GM12873 (cell line): ENCODE data around the gene LIPA.

Experiments used
- TF ChIP-seq, protein P1 (sequence below): IDR thresholded peaks from 2 replicates; pipeline ENCODE4 v1.5.1; 2012; ENCODE audit warnings: low read depth, mild to moderate bottlenecking, moderate library complexity, low read length, control low read depth; ENCODE audit not compliant: insufficient read depth; ENCODE audit errors: missing control alignments

LIPA gene

DNA sequence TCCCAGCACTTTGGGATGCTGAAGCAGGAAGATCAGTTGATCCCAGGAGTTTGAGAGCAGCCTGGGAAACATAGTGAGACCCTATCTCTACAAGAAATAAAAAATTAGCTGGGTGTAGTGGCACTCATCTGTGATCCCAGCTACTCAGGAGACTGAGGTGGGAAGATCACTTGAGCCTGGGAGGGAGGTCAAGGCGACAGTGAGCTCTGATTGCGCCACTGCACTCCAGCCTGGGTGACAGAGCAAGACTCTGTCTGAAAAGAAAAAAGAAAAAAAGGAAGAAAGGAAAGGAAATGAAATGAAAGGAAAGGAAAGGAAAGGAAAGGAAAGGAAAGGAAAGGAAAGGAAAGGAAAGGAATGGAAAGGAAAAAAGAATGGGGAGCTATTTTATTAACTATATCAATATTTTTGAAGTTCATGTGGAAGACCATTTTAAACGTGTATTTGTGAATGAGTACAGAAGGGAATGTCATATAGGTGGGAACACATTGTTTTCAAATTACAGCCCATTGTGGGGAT lies 43.2 kb upstream of the LIPA start:
- TF ChIP-seq, protein P1, sequence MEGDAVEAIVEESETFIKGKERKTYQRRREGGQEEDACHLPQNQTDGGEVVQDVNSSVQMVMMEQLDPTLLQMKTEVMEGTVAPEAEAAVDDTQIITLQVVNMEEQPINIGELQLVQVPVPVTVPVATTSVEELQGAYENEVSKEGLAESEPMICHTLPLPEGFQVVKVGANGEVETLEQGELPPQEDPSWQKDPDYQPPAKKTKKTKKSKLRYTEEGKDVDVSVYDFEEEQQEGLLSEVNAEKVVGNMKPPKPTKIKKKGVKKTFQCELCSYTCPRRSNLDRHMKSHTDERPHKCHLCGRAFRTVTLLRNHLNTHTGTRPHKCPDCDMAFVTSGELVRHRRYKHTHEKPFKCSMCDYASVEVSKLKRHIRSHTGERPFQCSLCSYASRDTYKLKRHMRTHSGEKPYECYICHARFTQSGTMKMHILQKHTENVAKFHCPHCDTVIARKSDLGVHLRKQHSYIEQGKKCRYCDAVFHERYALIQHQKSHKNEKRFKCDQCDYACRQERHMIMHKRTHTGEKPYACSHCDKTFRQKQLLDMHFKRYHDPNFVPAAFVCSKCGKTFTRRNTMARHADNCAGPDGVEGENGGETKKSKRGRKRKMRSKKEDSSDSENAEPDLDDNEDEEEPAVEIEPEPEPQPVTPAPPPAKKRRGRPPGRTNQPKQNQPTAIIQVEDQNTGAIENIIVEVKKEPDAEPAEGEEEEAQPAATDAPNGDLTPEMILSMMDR, result no peak

DNA sequence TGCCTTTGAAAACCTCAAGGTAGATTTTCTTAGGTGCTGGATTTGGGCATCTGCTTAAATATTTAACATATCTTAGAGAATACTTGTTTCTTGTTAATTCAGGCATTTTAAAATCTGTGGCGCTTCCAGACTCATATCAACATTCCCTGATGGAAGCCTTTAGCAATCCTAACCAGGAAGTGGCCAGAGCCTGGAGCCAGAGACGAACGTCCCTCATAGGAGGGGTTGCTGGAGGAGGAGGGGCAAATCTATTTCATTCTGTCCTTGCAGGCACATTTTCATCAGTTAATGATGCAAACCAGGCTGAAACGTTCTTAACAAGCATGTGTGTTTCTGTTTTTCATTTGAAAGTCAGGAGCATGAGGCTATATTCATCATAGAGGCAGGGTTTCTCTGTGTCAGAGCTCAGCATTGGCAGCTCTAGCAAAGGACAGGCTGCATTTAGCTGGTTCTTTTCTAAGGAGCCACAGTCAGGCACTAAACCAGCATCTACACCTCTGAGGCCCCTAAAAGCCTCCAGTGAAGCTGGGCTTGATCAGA lies 32.4 kb upstream of the LIPA start:
- TF ChIP-seq, protein P1, result no peak

DNA sequence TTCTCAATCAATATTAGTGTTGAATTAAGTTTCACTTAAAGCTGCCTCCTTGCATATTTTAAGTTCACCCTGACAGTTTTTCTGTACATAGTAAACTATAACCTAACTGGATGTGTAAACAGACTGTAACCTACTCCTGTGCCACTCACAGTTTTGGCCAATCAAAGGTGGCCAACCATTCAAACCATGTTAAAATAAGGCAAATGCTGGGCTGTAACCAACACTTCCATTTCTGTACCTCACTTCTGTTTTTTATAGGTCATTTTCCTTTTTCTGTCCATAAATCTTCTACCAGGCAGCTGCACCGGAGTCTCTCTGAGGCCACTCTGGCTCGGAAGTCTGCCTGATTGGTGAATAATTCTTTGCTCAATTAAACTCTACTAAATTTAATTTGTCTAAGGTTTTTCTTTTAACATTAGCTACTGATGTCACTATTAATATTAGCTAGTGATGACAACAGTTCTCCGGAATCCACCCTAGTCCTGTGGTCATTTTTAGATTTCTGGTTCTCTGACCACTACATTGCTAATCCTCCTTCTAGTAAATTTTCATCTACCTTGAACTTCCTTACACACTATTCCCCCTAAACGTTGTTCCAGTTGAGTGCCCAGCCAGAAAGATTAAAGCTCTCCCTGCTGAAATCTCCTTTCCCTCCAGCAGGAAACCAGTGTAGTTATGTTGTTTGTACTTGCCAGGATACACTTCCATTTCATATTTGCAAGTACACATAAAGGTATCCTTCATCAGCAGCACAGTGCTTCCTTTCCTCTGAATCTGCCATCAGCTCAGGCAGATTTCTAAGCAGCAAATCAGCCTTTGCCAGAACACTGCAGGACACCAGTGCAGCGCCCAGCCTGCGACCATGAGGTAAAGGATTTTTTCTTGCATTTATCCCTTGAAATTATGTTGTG lies 31.7 kb upstream of the LIPA start:
- TF ChIP-seq, protein P1, result no peak

DNA sequence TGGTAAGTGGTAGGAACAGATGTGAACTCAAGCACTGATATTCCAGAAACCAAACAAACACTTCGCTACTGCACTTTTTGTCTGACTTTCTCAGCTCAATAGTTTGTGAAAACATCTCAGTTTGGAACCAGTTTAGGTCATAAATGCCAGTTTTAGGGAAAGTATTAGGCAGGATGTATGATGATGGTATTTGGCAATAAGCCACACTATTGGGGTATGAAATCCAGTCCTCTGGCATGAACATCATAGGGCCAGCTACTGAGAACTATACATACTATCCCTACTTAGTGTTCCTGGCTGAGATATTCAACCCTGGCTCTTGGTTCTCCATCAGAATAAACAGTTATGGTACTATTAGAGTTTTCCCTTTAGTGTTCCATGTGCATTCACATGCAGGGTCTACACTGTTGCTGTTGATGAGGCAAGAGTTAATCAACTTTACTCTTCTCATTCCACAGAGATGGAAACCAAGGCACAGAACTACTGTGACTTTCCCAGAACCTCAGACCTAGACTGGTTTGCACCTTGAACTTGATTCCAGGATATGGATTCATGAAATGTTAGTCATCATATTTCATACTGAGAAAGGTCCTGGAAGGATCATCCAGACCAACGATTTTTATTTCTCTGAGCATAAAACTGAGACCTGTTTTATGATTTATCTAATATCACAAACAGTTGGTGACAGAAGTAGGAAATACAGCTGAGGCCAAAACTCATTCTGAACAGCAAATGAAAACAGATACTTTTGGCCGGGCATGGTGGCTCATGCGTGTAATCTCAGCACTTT lies 30.2 kb upstream of the LIPA start:
- TF ChIP-seq, protein P1, result no peak

DNA sequence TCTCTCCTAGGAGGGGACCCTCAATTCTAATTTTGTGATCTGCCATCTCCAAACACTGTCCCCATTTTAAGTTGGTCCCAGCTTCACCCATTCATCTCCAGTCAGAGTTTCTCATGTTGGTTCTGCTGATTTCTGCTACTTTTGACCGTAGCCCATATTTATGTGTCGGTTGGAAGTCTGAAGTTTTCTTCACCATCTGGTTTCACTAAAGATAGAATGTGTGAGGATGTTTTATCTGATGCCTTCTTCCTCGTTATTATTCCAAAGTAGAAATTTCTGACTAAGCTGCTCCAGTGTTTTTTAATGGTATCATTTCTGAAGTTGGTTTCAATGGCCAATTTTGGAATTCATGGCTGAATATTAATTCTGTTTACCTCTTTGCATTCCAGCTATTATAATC lies 28.9 kb upstream of the LIPA start:
- TF ChIP-seq, protein P1, result no peak

DNA sequence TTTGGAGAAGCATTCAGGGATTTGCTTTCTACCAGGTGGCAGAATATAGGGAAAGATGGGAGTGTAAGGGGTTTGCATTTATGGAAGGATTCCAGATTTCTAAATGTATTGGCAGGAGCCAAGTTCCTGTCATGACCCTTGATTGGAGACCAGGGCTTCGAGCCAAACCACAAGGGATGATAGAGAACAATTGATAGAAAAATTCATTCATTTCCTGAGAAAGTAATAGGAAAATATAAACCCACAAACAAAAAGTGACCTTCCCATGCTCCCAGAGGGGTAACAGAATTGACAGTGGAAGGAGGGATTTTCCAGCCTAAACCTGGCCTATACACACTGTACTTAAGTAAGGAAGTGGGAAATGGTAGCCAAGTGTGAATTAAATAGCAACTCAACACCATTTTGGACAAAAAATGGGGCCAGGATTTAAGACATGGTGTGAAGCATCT lies 27.9 kb upstream of the LIPA start:
- TF ChIP-seq, protein P1, result no peak
